Activated gamma-delta T cell (primary cell): Measurements from ENCODE around the gene GRAMD1B.
"Not testable (repeated sequence)": the region's sequence is repeated elsewhere in the genome, so short reads cannot be mapped to it uniquely, and the experiment has no call there.

Source experiments
- DNase-seq: peaks from one replicate; lab custom pipeline; 2025; lab: John Stamatoyannopoulos, UW

The GRAMD1B gene

DNA sequence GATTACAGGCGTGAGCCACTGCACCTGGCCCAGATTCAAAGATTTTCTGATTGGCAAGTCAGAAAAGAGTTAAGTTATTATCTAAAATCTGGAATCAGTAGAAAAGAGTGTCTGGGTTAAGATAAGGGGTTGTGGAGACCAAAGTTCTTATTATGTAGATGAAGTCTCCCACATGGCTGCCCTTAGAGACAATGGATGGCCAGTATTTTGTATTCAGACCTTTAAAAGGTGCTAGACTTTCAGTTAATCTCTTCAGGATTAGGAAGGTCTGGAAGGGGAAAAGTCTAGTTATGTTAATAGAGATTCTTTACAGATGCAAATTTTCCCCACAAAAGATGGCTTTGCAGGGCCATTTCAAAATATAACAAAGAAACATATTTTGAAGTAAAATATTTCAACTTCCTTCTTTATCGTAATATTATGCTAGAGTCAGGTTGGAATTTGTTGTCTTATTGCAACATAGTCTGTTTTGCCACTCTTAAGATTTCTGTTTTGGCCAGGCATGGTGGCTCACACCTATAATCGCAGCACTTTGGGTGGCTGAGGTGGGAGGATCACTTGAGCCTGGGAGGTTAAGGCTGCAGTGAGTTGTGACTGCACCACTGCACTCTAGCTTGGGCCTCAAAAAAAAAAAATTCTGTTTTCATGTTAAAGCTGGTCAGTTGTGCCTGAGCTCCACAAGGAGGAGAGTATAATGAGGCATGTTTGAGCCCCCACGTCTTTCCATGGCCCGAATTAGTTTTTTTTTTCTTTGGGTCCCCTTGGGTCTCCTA lies 14.0 kb downstream of the GRAMD1B start:
- DNase-seq, result no peak

DNA sequence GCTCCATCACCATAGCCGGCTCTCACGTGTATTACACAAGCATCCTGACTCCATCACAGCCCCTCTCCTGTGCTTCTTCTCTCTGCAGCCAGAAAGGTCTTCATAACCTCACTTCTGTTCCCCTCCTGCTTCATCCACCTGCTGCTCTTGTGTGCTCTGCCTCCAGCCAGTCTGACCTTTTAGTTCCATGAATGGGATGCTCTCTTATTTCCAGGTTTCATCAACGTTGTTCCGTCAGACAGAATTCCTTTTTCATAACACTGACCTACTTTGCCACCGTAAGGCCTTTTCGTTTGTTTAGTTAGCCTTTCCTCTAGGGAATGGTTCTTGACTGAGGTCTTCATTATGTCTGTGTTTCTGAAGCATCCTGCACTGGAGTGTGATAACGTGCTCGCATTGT lies 18.8 kb downstream of the GRAMD1B start:
- DNase-seq, result no peak

DNA sequence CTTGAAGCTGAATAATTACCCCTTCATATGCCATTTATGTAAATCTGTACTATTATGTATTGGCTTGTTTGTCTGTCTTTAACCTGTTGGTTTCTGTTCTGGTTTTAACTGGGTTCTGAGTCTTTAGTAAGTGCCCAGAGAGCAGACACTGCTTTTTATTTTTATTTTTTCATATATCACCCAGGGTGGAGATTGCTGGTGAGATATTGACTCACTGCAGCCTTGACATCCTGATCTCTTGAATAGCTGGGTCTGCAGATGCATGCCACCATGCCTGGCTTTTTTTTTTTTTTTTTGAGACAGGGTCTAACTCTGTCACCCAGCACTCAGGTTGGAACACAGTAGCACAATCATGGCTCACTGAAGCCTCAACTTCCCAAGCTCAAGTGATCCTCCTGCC lies 19.4 kb downstream of the GRAMD1B start:
- no peak for DNase-seq

DNA sequence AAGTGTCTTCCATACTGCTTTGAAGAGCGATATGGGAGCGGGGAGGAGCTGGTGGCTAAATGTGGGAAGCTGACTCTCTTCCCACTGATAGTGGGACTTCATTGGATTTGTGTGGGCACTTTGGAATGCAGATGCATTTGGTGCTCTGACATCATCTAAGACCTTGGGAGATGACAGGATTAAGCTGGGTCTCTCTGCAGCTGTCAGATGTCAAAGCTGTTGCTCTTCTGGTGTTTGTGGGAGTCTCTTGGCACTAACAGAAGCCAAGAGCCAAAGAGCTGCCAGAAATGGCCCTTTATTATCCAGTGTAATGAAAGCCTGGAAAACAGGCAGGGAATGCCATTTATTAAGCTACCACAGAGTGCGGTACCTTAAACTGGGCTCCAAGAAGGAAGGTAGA lies 20.6 kb downstream of the GRAMD1B start:
- no peak for DNase-seq

DNA sequence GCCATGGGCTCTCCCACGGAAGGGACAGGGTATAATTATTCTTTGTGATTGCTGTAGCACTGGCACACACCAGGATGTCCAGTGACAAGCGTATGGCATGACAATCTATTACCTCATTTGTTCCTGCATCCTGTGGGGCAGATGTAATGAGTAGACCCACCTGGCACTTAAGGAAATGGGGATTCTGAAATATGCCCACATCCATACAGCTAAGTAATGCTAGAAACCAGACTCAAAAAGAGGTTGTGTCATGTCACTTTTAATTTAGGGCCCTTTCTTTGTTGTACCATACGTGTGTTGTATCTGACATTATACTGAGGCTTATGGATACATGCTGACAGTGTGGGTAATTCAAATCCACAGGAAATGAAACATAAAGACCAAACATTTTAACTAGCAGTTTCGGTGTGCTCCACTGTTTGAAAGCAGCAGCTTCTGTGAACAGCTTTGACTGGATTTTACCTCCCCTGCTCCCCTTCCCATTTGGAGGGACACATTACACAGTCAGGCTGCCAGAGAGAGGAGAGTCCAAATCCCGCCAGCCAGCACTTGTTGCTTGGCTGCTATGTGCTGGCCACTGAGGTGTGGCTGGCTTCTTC lies 21.2 kb downstream of the GRAMD1B start:
- DNase-seq, result no peak

DNA sequence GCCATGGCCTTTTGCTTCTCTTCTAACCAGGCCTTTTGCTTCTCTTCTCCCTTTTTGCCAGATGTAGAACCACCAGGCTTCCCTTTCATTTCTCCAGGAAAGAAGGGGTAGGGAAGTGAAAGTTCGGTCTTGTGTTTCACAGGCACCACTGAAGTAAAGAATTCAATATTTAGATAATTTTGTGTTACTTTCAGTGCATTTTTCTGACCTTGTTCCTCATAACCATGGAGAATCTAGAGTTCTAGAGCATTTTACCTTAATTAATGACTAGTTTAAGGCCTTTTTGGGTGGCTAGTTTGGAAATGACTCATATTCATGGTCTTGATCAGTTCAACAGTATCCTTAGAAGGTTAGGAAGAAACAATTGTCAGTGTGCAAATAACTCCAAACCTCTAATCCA lies 22.7 kb downstream of the GRAMD1B start:
- no peak for DNase-seq

DNA sequence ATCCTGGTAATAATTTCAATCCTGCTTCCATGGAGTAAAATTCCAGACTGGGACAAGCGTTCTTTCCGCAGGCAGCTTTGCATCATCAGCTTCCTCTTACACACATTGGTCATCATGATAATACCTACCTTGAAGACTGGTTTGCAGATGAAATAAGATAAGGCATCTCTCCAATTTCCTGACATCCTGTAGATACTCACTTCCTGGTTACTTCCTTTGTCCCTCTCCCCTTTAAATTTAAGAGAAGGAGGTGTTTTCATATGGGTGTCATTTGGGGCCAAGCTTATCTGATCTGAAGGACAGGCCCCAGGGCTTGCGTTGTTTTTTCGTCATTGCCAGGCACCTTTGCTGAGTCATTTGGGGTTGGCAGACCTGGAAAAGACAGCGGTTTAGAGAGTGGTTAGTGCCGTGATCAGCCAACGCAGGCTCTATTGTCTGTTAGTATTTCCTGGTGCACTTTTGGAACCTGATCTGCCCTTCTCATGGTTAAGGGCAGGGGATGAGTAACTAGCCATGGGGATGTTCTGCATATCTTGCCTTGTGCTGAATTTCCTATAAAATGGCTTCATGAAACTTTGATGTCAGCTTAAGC lies 24.1 kb downstream of the GRAMD1B start:
- DNase-seq, result no peak

DNA sequence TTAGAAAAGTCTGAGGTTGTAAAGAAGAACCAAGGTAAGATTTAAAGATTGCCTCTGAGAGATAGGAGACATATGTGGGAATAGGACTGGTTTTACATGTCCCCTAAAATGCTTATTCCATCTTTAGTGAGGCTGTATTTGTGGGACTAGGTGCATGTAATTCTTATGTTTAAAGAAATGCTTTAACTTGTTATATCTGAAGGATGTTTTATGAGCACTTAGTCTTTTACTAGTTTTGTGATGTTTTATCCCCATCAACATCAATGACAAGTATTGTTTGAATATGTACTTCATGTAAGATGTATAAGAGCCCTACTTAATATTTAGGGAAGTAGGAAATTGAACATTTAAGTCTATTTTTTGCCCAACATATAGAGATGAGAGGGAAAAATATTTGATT lies 24.7 kb downstream of the GRAMD1B start:
- DNase-seq, result no peak

DNA sequence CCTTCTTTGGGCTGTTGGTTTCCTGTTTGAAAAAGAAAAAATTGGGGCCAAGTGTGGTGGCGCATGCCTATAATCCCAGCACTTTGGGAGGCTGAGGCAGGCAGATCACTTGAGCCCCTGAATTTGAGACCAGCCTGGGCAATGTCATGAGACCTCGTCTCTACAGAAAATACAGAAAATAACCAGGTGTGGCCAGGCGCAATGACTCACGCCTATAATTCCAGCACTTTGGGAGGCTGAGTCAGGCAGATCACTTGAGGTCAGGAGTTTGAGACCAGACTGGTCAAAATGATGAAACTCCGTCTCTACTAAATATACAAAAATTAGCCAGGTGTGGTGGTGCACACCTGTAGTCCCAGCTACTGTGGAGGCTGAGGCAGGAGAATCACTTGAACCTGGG lies 26.4 kb downstream of the GRAMD1B start:
- DNase-seq, result not testable (repeated sequence)

DNA sequence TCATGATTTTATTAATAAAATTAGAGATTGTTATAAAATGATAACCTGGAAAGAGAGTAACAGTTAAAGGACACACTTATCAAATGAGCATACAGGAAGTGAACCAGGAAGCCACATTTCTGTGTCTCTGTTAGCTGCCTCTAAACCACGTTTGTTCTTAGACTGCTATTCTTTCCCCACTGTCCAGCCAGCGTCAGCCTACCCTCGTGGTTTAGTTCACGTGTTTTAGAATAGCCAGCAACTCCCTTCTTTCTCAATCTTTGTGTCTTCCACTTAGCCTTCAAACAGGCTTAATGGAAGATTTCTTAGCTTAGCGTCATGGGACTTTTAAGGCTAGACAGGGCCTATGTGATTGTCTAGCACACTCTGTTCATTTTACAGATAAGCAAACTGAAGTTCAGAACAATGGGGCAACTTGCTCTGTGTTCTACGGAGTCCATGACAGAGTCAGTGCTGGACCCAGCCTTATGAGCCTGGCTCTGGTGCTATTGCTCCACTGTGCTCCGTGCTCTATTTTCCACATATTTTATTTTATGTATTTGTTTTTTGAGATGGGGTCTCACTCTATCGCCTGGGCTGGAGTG lies 27.2 kb downstream of the GRAMD1B start:
- no peak for DNase-seq

DNA sequence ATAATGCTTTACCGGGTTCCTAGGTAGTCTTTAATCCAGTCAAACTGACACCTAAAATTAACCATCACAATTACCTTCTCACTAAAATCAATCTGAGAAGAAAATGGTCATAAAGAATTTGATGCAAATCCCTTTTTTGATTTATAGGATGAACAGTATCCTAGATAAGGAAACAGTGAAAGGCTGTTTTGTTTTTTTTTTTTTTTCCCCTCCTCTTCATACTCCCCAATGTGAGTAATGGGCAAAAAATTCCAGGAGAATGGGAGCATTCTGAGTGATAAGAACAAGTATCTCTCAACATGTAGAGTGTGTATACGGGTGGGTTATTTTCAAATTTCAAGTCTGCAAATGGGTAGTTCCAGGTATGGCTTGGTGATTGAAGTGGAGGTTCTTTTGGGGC lies 28.4 kb downstream of the GRAMD1B start:
- no peak for DNase-seq

DNA sequence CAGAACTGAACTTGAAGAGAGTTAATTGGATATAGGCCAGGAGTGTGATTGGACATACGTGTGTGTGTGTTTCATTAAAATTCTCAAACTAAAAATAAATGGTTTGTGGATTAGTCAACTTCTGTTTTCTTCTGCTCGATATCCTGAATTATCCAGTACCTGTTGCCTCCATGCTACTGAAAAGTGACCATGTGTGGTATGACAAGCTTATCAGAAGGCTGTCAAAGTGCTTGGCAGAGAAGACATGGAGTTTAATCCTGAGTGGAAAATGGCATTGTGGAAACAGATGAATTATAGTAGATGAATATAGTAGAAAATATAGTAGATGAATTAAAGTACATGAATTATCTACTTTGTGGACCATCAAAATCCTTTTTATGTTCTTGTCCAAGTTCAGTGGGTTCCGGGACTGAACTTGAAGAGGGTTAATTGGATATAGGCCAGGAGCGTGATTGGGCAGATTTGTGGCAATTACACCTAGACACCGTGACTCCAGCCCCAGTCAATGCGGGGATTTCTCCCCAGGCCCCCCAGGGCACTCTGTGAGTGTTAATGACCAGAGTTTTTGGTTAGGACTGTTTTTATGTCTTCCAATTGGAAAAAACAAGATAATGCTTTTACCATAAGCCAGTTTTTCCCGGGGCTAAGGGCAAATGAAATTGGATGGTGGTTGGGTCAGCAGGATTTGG lies 30.1 kb downstream of the GRAMD1B start:
- no peak for DNase-seq

DNA sequence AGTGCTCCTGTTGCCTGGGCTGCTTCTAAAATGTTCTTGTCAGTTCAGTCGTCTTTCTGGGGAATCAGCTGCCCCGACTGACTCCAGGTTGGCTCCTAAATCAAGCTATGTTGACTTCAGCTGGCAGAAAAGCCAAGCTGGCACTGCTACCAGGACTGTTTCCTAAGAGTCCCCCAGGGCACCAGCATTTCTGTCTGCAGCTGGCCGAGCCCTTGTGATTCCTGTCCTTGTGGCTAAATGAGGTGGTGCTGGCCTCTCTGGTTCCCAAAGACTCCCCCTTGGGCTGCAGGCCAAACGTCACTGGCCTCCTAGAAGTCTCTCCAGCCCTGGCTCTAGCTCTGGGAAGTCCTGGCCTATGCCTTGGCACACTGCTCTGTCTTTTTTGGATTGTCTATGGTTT lies 31.1 kb downstream of the GRAMD1B start:
- no peak for DNase-seq

DNA sequence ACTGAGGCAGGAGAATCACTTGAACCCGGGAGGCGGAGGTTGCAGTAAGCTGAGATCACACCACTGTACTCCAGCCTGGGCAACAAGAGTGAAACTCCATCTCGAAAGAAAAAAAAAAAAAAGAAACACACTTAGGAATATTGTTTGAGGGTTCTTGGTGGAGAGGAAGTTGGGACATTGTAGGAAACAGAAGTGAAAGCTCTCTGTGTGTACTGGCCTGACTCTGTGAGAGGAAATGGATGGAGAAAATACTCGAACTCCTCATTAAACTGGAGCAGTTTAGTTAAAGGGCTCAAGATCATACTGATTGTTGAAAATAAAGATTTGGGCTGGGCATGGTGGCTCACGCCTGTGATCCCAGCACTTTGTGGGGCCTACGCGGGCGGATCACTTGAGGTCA lies 35.6 kb downstream of the GRAMD1B start:
- not testable (repeated sequence) for DNase-seq

DNA sequence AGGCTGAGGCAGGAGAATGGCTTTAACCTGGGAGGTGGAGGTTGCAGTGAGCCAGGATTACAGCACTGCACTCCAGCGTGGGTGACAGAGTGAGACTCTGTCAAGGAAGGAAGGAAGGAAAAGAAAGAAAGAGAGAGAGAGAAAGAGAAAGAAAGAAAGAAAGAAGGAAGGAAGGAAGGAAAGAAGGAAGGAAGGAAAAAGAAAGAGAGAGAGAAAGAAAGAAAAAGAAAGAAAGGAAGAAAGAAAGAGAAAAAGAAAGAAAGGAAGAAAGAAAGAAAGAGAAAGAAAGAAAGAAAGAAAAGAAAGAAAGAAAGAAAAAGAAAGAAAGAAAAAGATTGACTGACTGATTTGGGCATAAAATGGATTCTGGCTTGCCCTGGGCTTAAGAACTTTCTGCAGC lies 36.1 kb downstream of the GRAMD1B start:
- not testable (repeated sequence) for DNase-seq

DNA sequence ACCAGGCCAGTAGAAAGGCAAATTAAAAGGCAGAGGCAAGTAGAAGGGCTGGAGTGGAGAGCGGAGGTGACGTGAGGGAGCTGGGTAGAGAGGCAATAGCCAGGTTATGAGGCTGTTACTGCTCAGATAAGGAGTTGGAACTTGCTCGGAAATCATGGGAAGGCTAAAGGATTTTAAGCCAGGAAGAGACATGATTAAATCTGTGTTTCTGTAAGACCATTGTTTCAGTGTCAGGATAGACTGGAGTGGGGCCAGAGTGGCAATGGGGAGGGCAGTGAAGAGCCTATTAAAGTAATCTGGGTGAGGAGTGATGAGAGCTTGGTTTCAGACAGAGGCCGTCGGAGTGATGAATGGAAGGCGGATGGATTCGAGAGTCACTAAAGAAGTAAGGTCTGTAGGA lies 39.0 kb downstream of the GRAMD1B start:
- no peak for DNase-seq

DNA sequence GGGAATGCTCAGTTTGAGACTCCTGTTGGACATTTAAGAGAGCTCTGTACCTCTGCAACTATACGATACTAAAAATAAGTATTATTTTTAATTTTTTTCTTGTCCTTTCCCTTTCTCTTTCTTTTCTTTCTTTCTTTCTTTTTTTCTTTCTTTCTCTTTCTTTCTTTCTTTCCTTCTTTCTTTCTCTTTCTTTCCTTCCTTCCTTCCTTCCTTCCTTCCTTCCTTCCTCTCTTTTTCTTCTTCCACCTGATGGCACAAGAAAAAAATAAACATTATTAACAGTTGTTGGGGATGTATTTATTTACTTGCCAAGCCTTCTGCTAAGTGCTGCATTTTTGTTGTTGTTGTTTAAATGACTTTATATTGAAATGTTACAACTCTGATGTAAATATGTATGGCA lies 39.5 kb downstream of the GRAMD1B start:
- DNase-seq, result no peak

DNA sequence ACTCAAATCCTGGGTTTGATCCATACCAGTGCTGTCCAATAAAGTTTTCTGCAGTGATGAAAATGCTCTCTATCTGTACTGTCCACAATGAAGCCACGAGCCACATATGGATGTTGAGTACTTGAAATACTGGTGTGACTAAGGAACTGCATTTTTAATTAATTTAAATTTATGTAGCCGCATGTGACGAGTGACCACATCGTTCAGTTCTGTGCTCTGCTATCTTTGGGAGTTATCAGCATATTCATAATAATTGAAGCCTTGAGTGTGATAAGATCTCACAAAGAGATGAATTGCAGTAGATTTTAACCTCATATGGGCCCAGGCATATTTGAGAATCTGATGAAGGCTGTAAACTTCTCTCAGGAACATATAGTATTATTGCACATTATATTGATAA lies 40.8 kb downstream of the GRAMD1B start:
- DNase-seq, result no peak

DNA sequence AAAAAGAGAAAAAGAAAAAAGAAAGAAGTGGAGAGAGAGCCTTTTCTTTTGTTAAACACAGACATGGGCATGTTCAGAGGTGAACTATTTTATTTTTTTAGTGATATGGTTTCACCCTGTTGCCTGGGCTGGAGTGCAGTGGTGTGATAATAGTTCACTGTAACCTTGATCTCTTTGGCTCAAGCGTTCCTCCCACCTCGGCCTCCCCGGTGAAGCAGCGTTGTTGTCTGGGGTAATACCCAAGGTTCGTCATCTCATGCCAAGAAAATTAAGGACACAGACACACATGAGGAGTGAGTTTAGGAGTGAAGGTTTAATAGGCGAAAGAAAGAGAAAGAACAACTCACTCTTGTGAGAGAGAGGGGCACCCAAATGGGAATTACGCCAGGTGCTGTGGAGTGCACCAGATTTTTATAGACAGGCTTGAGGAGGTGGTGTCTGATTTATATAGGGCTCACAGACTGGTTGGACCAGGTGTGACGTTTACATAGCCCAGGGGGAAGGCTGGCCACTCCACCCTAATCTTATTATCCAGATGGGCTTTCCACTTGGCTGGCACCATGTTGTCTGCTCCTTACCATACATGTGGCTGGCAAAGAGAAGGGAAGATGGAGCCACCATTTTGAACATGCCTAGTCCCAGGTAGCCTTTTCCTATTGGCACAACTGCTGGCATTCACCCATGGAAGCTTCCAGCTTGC lies 42.3 kb downstream of the GRAMD1B start:
- no peak for DNase-seq

DNA sequence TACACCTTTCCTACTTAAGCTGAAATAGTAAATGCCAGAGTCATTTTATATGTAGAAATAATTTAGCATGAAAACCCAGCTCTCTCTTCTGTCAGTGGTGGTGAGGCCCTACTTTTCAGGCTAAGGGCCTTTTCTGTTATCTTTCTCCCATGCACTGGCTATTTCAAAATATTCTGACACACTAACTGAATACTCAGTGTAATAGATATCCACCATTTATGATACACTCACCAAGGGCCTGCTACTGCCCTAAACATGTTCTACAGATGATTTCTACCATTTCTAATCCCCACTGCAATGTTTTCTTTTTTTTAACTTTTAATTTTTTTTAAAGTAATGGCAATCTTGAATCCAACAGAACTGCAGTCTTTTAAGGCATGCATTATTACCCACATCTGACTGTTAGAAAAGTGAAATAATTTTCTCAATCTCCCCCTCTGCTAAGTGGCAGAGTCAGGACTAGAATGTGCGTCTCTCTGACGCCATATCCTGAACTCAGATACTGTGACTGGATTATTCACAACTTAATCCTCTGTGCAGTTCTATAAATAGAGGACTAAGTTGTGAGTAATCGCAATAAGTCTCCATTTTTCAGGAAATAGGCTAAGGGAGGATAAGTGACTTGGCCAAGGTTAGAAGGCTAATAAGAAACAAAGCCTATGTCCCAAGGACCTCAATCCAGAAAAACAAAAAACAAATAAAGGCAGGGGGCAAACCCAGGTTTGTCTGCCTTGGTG lies 44.0 kb downstream of the GRAMD1B start:
- DNase-seq, result no peak

DNA sequence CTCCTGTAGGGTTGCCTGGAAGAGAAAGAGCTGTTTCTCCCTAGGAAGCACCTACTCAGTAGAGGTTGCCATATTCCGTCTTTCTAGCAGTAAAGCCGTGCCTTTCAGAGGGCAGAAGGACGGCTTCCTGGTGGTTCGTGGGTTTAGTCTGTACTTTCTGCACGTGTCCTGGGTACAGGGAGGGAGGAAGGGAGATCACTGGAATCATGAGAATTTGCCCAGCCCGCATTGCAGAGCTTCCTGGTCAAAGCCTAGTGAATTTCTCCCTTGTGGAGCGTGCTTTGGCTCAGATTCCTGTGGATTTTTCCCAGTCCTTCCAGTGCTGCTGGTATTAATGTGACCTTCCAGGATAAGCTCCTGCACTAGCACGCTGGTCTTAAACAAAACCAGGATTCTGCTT lies 44.9 kb downstream of the GRAMD1B start:
- no peak for DNase-seq
